HepG2 (cell line): ENCODE measurements around the gene PDZRN4. TPM values are rescaled to one million over a fixed set of nuclear protein-coding genes. Genes with fewer than 3 reads are reported as not detected.

Experiments used
- ATAC-seq: fragments of 200-7000 bp; cut with Tn5 transposase; 3 replicates; pipeline ENCODE4 v1.9.1; 2020; ENCODE audit warnings: mild to moderate bottlenecking, moderate library complexity
- BruUV-seq: library from RNA; stranded (reverse); fragments of 400-500 nt; replicated peaks from 2 replicates; lab custom pipeline; 2021; lab: Mats Ljungman, UMichigan
- CTCF ChIA-PET: fragments of 300-600 bp; formaldehyde crosslinking; extraction: SDS; loops from one replicate; lab custom pipeline; 2021; ENCODE audit warnings: low total read pairs, inconsistent platforms, low intra/inter-chr PET ratio; lab: Yijun Ruan, JAX
- POLR2A ChIA-PET: fragments of 350-600 bp; sonication (Branson Sonifier 250); formaldehyde crosslinking; loops from one replicate; lab custom pipeline; 2020; ENCODE audit warnings: antibody characterized with exemption, inconsistent platforms; lab: Yijun Ruan, JAX
- DNase-seq: peaks from one replicate; pipeline ENCODE4 v3.0.0-alpha.2; 2015; ENCODE audit warnings: low spot score
- FAIRE-seq: peaks from 3 replicates; lab custom pipeline; 2011; peaks lifted over from hg19 to GRCh38; lab: Jason Lieb, UNC
- H2AFZ ChIP-seq: one replicate; pipeline ENCODE4 v1.6.1; 2011; ENCODE audit warnings: low read length, inconsistent platforms
- H3K27ac ChIP-seq: fragments of 300-600 bp; 3 replicates; pipeline ENCODE4 v1.8.0; 2011; ENCODE audit warnings: mixed run types, mild to moderate bottlenecking, mixed read lengths, low read length, inconsistent platforms; ENCODE audit not compliant: insufficient read depth; ENCODE audit errors: extremely low read length
- H3K27me3 ChIP-seq, 2 experiments: fragments of 200-600 bp in 1 of 2; 2 replicates in 1 of 2; 3 replicates in 1 of 2; pipeline versions ENCODE4 v1.6.0 to v1.8.0; 2011; ENCODE audit warnings: low read length in 2 of 2, mild to moderate bottlenecking in 2 of 2, moderate library complexity in 2 of 2, inconsistent platforms in 1 of 2; ENCODE audit not compliant: insufficient read depth in 2 of 2, control insufficient read depth in 1 of 2
- H3K36me3 ChIP-seq, 2 experiments: fragments of 200-600 bp in 1 of 2; replicated peaks in 1 of 2; 2 replicates in 1 of 2; 3 replicates in 1 of 2; pipeline versions ENCODE4 v1.5.1 to v1.8.0; 2011; ENCODE audit warnings: low read length in 2 of 2, inconsistent platforms in 1 of 2; ENCODE audit not compliant: insufficient read depth in 2 of 2, control insufficient read depth in 1 of 2
- H3K4me1 ChIP-seq: 2 replicates; pipeline ENCODE4 v1.5.1; 2012; ENCODE audit warnings: low read length, inconsistent platforms; ENCODE audit not compliant: insufficient read depth
- H3K4me2 ChIP-seq: 2 replicates; pipeline ENCODE4 v1.6.0; 2011; ENCODE audit warnings: low read depth, low read length, inconsistent platforms
- H3K4me3 ChIP-seq, 3 experiments: fragments of 200-600 bp in 1 of 3; sonication (generic), shearing (Covaris generic) in 1 of 3; replicated peaks in 1 of 3; 2 replicates each; pipeline ENCODE4 v1.5.1; 2011 to 2016; ENCODE audit warnings: low read length in 3 of 3, inconsistent platforms in 2 of 3, low read depth in 2 of 3, mild to moderate bottlenecking in 2 of 3, control low read depth in 1 of 3, mixed read lengths in 1 of 3; ENCODE audit not compliant: insufficient read depth in 1 of 3
- H3K79me2 ChIP-seq: one replicate; pipeline ENCODE4 v1.6.1; 2011; ENCODE audit warnings: low read length, inconsistent platforms; ENCODE audit not compliant: insufficient read depth
- H3K9ac ChIP-seq: 2 replicates; pipeline ENCODE4 v1.6.0; 2011; ENCODE audit warnings: mild to moderate bottlenecking, low read depth, low read length, inconsistent platforms; ENCODE audit not compliant: insufficient read depth
- H3K9me3 ChIP-seq: 2 replicates; pipeline ENCODE4 v1.5.1; 2012; ENCODE audit warnings: mild to moderate bottlenecking, low read length
- H4K20me1 ChIP-seq: 2 replicates; pipeline ENCODE4 v1.6.0; 2011; ENCODE audit warnings: inconsistent platforms, mild to moderate bottlenecking, low read length, moderate library complexity; ENCODE audit not compliant: insufficient read depth
- ARNTL ChIP-seq: sonication (generic); formaldehyde crosslinking; IDR thresholded peaks from 2 replicates; pipeline ENCODE4 v1.4.0; 2020; ENCODE audit warnings: mild to moderate bottlenecking, missing genetic modification reagents
- ATF3 ChIP-seq: sonication (generic); formaldehyde crosslinking; IDR thresholded peaks from 2 replicates; pipeline ENCODE4 v1.4.0; 2020; ENCODE audit warnings: missing genetic modification reagents
- CEBPG ChIP-seq: IDR thresholded peaks from 2 replicates; pipeline ENCODE4 v1.6.1; 2016
- CENPX ChIP-seq: sonication (generic); formaldehyde crosslinking; IDR thresholded peaks from 2 replicates; pipeline ENCODE4 v1.9.0; 2021; ENCODE audit warnings: mild to moderate bottlenecking, missing genetic modification reagents, moderate library complexity
- GLMP ChIP-seq: sonication (generic); formaldehyde crosslinking; IDR thresholded peaks from 2 replicates; pipeline ENCODE4 v1.9.0; 2021; ENCODE audit warnings: missing genetic modification reagents, mild to moderate bottlenecking, borderline replicate concordance
- HIC2 ChIP-seq: sonication (generic); formaldehyde crosslinking; IDR thresholded peaks from 2 replicates; pipeline ENCODE4 v1.9.0; 2022; ENCODE audit warnings: low read depth, missing genetic modification reagents
- MED13 ChIP-seq: sonication (generic); formaldehyde crosslinking; IDR thresholded peaks from 2 replicates; pipeline ENCODE4 v1.5.0; 2020; ENCODE audit warnings: missing genetic modification reagents
- NFKB2 ChIP-seq: sonication (generic); formaldehyde crosslinking; IDR thresholded peaks from 2 replicates; pipeline ENCODE4 v1.4.0; 2020; ENCODE audit warnings: missing genetic modification reagents, borderline replicate concordance
- SALL1 ChIP-seq: sonication (generic); formaldehyde crosslinking; IDR thresholded peaks from 2 replicates; pipeline ENCODE4 v1.8.0; 2022; ENCODE audit warnings: mild to moderate bottlenecking, missing genetic modification reagents
- ZBTB46 ChIP-seq: sonication (generic); formaldehyde crosslinking; IDR thresholded peaks from 2 replicates; pipeline ENCODE4 v1.4.0; 2020; ENCODE audit warnings: mild to moderate bottlenecking, missing genetic modification reagents, borderline replicate concordance
- ZMAT3 ChIP-seq: sonication (generic); formaldehyde crosslinking; conservative IDR thresholded peaks from 2 replicates; pipeline ENCODE4 v1.7.0; 2021; ENCODE audit warnings: missing genetic modification reagents
- ZNF235 ChIP-seq: sonication (generic); formaldehyde crosslinking; IDR thresholded peaks from 2 replicates; pipeline ENCODE4 v1.8.1; 2023; ENCODE audit warnings: mild to moderate bottlenecking, missing genetic modification reagents, borderline replicate concordance
- ZNF280B ChIP-seq: sonication (generic); formaldehyde crosslinking; IDR thresholded peaks from 2 replicates; pipeline ENCODE4 v1.5.0; 2020; ENCODE audit warnings: missing genetic modification reagents, mild to moderate bottlenecking, borderline replicate concordance
- ZNF30 ChIP-seq: sonication (generic); formaldehyde crosslinking; IDR thresholded peaks from 2 replicates; pipeline ENCODE4 v1.5.0; 2020; ENCODE audit warnings: mild to moderate bottlenecking, missing genetic modification reagents
- ZNF33B ChIP-seq: sonication (generic); formaldehyde crosslinking; IDR thresholded peaks from 2 replicates; pipeline ENCODE4 v1.5.1; 2020; ENCODE audit warnings: mild to moderate bottlenecking, missing genetic modification reagents
- ZNF678 ChIP-seq: sonication (generic); formaldehyde crosslinking; IDR thresholded peaks from 2 replicates; pipeline ENCODE4 v1.4.0; 2020; ENCODE audit warnings: mild to moderate bottlenecking, missing genetic modification reagents
- WGBS: methylation state at CpG from one replicate; pipeline ENCODE4 v1.1.6; 2017; ENCODE audit warnings: low lambda C conversion rate; 5-methylcytosine and 5-hydroxymethylcytosine counted together
- in situ Hi-C: cut with HindIII; loops from 2 replicates; pipeline ENCODE4 v1.10.0; 2017; ENCODE audit warnings: low pct_unique_long_range_greater_than_20kb; ENCODE audit not compliant: extremely low pct_ligation_motif_present
- intact Hi-C: fragments of 100-400 bp; cut with micrococcal nuclease; formaldehyde crosslinking; loops from one replicate; pipeline ENCODE4 v1.10.0; 2022; ENCODE audit not compliant: unreplicated experiment
- polyA plus RNA-seq, 8 experiments: library from polyadenylated mRNA; depleted of rRNA in 3 of 8; stranded (reverse) in 7 of 8; unstranded in 1 of 8; fragments of >200 nt; fragmentation: Illumina TruSeq in 4 of 8; extraction: Trizol in 4 of 8; gene quantifications; 2 replicates each; pipeline versions ENCODE4 v1.2.1 to v1.2.3, GENCODE V29; 2011 to 2016; ENCODE audit warnings: low read depth in 4 of 8, missing spikeins in 1 of 8, mixed read lengths in 1 of 8; ENCODE audit not compliant: insufficient read depth in 1 of 8
- total RNA-seq, 5 experiments: library from RNA; depleted of rRNA; stranded (reverse); fragments of >200 nt; fragmentation: Illumina TruSeq; extraction: Trizol; gene quantifications; 2 replicates each; pipeline ENCODE4 v1.2.3, GENCODE V29; 2016; ENCODE audit warnings: low read depth in 1 of 5

Gene PDZRN4
- total and polyA plus RNA-seq, 2 of the 13 experiments (the other 11 are each of a cell fraction or from before 2014, with no cell fraction given) = not detected

- Histone ChIP-seq H3K4me2 (no peak overlapping the region), H3K4me3 (no peak overlapping the region), H4K20me1 (no peaks in the 10 kb centered on the region), H3K27ac (no peak overlapping the region), H3K36me3 (no peaks in the 10 kb centered on the region), H2AFZ (no peak overlapping the region), H3K27me3 (no peaks in the 10 kb centered on the region), H3K79me2 (no peaks in the 10 kb centered on the region), H3K9ac (no peak overlapping the region), H3K9me3 (no peaks in the 10 kb centered on the region), H3K4me1 (no peaks in the 10 kb centered on the region)
- ChIA-PET POLR2A (no interaction called here), CTCF (no interaction called here)
- FAIRE-seq = no peak
- TF ChIP-seq ARNTL (CRISPR knock-in tag) (no peak), CENPX (CRISPR knock-in tag) (no peak), ZMAT3 (CRISPR knock-in tag) (no peak), MED13 (no peak), HIC2 (CRISPR knock-in tag) (no peak), CEBPG (no peak), NFKB2 (CRISPR knock-in tag) (no peak), ZNF30 (CRISPR knock-in tag) (no peak), GLMP (CRISPR knock-in tag) (no peak), SALL1 (CRISPR knock-in tag) (no peak), ZNF235 (CRISPR knock-in tag) (no peak), ZNF678 (CRISPR knock-in tag) (no peak), ATF3 (CRISPR knock-in tag) (no peak), ZNF280B (CRISPR knock-in tag) (no peak), ZBTB46 (CRISPR knock-in tag) (no peak), ZNF33B (CRISPR knock-in tag) (no peak)
- intact Hi-C loops (no loop called here), in situ Hi-C loops (no loop called here)
- DNase-seq = no peak
- no peak for ATAC-seq
- BruUV-seq = no TSS peak
- 67% methylated on average over 4 of the region's 4 CpGs for WGBS
Measured at GRCh38 chr12:41548926-41549325, 360.8 kb downstream of the PDZRN4 start.
